Right lobe of liver (tissue), 6 donors: ENCODE measurements around the gene ALAD. TPM values are rescaled to one million over a fixed set of nuclear protein-coding genes. Genes with fewer than 3 reads are reported as not detected.
A peak's percentile ranks its signal among the peaks of the same experiment; 100 is the strongest.
"Not testable (repeated sequence)": the region's sequence is repeated elsewhere in the genome, so short reads cannot be mapped to it uniquely, and the experiment has no call there.

Experiments
- ATAC-seq, 4 donors: fragments of 200-7000 bp; cut with Tn5 transposase; one replicate each; pipeline ENCODE4 v1.9.1; 2020; ENCODE audit warnings: mild to moderate bottlenecking in 4 of 4, moderate library complexity in 4 of 4
- DNase-seq, 3 donors: peaks; one replicate each; pipeline ENCODE4 v3.0.0-alpha.2; 2020
- H3K27ac ChIP-seq, 3 donors: fragments of 200-600 bp; one replicate each; pipeline ENCODE4 v1.8.0; 2022
- H3K27me3 ChIP-seq, 2 donors: fragments of 200-600 bp; one replicate each; pipeline ENCODE4 v1.8.0; 2022
- H3K36me3 ChIP-seq, 4 donors: fragments of 200-600 bp; sonication (generic) in 1 of 4; one replicate each; pipeline versions ENCODE4 v1.5.1 to v1.8.0; 2017 to 2022; ENCODE audit warnings: control low read depth in 1 of 4
- H3K4me1 ChIP-seq, 4 donors: fragments of 200-600 bp; sonication (generic) in 1 of 4; one replicate each; pipeline versions ENCODE4 v1.5.1 to v1.8.0; 2017 to 2022; ENCODE audit warnings: control low read depth in 1 of 4
- H3K4me3 ChIP-seq, 3 donors: fragments of 200-600 bp; one replicate each; pipeline ENCODE4 v1.8.0; 2022
- H3K9me3 ChIP-seq, 4 donors: fragments of 200-600 bp; sonication (generic) in 1 of 4; one replicate each; pipeline versions ENCODE4 v1.5.1 to v1.8.0; 2017 to 2022; ENCODE audit warnings: control low read depth in 1 of 4
- CTCF ChIP-seq, 4 donors: fragments of 200-600 bp in 3 of 4; fragments of 450-650 bp in 1 of 4; IDR thresholded peaks; one replicate each; pipeline versions ENCODE4 v1.5.1 to v1.8.0; 2016 to 2022; ENCODE audit warnings: antibody characterized with exemption in 4 of 4, mild to moderate bottlenecking in 2 of 4
- POLR2A ChIP-seq: fragments of 450-650 bp; IDR thresholded peaks from one replicate; pipeline ENCODE4 v1.6.1; 2017; ENCODE audit warnings: antibody characterized with exemption, mild to moderate bottlenecking
- WGBS: methylation state at CpG from one replicate; pipeline ENCODE4 v1.1.6; 2018; ENCODE audit warnings: low coverage, low lambda C conversion rate; ENCODE audit not compliant: insufficient coverage; ENCODE audit errors: missing lambda C conversion rate; 5-methylcytosine and 5-hydroxymethylcytosine counted together
- intact Hi-C, 2 donors: fragments of 100-400 bp; cut with DNase I; formaldehyde crosslinking; loops; one replicate each; pipeline versions ENCODE4 v1.11.2 to v1.14.1; 2022
- total RNA-seq, 6 experiments: library from RNA; depleted of rRNA in 2 of 6; stranded (reverse); fragments of >200 nt in 2 of 6; fragmentation: NEBNext Ultra II Directional in 3 of 6; extraction: Animal tissue kit (Norgen Biotek cat#: 25700) in 3 of 6; gene quantifications; one replicate each; pipeline versions ENCODE4 v1.1.0 to v1.2.4, GENCODE V29; 2016 to 2023
- donor health status: DM: no; HTN: yes; CAD: no.
- donor health status: DM: no; HTN: no; CAD: no.
- donor health status: DM: no; HTN: no; CAD: no.
- donor health status: DM: no; HTN: yes; CAD: no.
- donor health status: DM: no; HTN: yes; CAD: no.

Gene ALAD
- total RNA-seq, 6 experiments from 2014 or later, result 35.3 to 140 (median 73.6) TPM

DNA sequence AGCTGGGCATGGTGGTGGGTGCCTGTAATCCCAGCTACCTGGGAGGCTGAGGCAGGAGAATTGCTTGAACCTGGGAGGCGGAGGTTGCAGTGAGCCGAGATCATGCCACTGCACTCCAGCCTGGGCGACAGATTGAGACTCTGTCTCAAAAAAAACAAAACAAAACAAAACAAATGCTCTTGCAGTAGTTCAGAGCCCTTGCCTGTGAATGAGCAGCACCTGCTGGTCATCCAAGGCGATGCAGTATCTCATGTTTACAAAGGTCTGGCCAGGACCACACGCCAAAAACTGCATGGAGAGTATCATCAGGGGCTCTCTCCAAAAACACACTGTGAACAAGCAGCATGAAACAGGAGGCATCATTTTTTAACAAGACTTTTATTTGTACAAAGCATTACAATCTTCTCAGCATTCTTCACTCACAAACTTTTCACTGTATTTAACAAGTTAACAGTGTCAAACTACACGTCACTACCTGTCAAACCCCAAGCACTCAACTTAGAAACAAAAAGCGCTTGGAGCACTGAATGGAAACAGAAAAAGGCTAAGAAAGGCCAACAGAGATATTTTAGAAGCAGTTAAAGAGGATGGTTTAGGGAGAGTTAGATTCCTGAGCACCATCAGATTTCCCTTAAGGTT, 5.9 kb upstream of the ALAD start:
- not testable (repeated sequence) for H3K27me3 ChIP-seq, H3K4me3 ChIP-seq, H3K9me3 ChIP-seq
- Histone ChIP-seq H3K4me1 (peaks cover 0 to 30% (median 13%) of the 10 kb centered on the region in 4 donors), H3K36me3 (peaks cover 0 to 12% (median 6%) of the 10 kb centered on the region in 4 donors), H3K27ac (peak overlapping the region in 1 of 3 donors; percentile 21)
- intact Hi-C loops, result loop anchor here in 1 of 2 donors (5.0 kb wide), 1 partner anchor 95 kb away; no protein-coding TSS in a partner anchor
- WGBS, result 18% methylated on average over 7 of the region's 7 CpGs
- DNase-seq (peak in 2 of 3 donors; percentile 55 to 69), ATAC-seq (peak; percentile 48 to 66 (median 54))
- peak; percentile 79 to 91 (median 88) for TF ChIP-seq CTCF (IDR thresholded peaks at IDR 0.05)

DNA sequence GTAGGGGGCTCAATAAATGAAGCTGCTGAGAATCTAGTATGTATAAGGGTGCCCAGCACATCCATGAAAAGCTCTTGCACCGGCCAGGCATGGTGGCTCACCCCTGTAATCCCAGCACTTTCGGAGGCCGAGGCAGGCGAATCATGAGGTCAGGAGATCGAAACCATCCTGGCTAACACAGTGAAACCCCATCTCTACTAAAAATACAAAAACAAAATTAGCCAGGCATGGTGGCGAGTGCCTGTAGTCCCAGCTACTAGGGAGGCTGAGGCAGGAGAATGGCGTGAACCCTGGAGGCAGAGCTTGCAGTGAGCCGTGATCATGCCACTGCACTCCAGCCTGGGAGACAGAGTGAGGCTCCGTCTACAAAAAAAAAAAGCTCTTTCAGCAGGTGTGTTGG, 5.3 kb upstream of the ALAD start:
- intact Hi-C loops, result loop anchor here in 1 of 2 donors (5.0 kb wide), 1 partner anchor 94 kb away; no protein-coding TSS in a partner anchor
- not testable (repeated sequence) for ATAC-seq, H3K9me3 ChIP-seq, H3K4me3 ChIP-seq, H3K27me3 ChIP-seq, DNase-seq
- Histone ChIP-seq H3K4me1 (peaks cover 0 to 31% (median 15%) of the 10 kb centered on the region in 4 donors), H3K36me3 (peaks cover 0 to 12% (median 6%) of the 10 kb centered on the region in 4 donors), H3K27ac (peak overlapping the region in 1 of 3 donors; percentile 21)
- 63% methylated on average over 4 of the region's 9 CpGs for WGBS

DNA sequence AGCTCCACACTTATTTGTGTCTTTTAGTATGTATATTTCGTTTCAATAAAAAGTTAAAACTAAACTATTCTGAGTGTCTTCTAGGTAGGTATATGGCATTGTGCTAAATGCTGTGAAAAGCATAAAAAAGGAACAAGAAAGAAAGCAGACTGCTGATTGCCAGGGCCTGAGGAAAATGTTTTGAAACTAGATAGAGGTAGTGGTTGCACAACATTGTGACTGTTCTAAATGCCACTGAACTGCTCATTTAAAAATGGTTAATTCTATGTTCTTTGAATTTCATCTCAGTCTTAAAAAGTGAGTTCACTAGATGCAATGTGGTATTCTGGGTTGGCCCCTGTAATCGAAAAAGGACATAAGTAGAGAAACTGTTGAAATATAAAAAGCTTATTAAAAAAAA, 2.6 kb upstream of the ALAD start:
- intact Hi-C loops, result no loop called here
- H3K27me3 ChIP-seq, result no peaks in the 10 kb centered on the region
- peaks cover 0 to 40% (median 15%) of the 10 kb centered on the region in 4 donors for H3K4me1 ChIP-seq
- no peak for DNase-seq
- TF ChIP-seq POLR2A (no peak), CTCF (IDR thresholded peaks at IDR 0.05) (no peak)
- 22% methylated on average over 2 of the region's 2 CpGs for WGBS
- H3K36me3 ChIP-seq, result peaks cover 0 to 10% (median 4%) of the 10 kb centered on the region in 4 donors
- ATAC-seq, result no peak
- no peaks in the 10 kb centered on the region for H3K9me3 ChIP-seq
- H3K4me3 ChIP-seq, result no peak overlapping the region
- peak overlapping the region in 1 of 3 donors; percentile 37 for H3K27ac ChIP-seq

GRCh38 chr9:113399646-113400200, 1.4 kb downstream of the ALAD start:
- no peaks in the 10 kb centered on the region for H3K27me3 ChIP-seq
- ATAC-seq, result no peak
- peak overlapping the region in 2 of 3 donors; percentile 19 to 53 for H3K27ac ChIP-seq
- no peak for DNase-seq
- intact Hi-C loops, result no loop called here
- peaks cover 0 to 61% (median 19%) of the 10 kb centered on the region in 4 donors for H3K4me1 ChIP-seq
- peak overlapping the region; percentile 84 to 91 (median 88) for H3K4me3 ChIP-seq
- TF ChIP-seq CTCF (IDR thresholded peaks at IDR 0.05), result no peak
- TF ChIP-seq POLR2A, result no peak
- no peaks in the 10 kb centered on the region for H3K36me3 ChIP-seq
- H3K9me3 ChIP-seq, result no peaks in the 10 kb centered on the region
- 54% methylated on average over 2 of the region's 3 CpGs for WGBS

- H3K4me3 ChIP-seq, result peak overlapping the region in 2 of 3 donors; percentile 15 to 84
- H3K4me1 ChIP-seq, result peaks cover 0 to 66% (median 19%) of the 10 kb centered on the region in 4 donors
- H3K36me3 ChIP-seq, result no peaks in the 10 kb centered on the region
- H3K27me3 ChIP-seq, result no peaks in the 10 kb centered on the region
- no peaks in the 10 kb centered on the region for H3K9me3 ChIP-seq
- WGBS, result 44% methylated on average over 2 of the region's 5 CpGs
- peak overlapping the region; percentile 11 to 53 (median 33) for H3K27ac ChIP-seq
- TF ChIP-seq POLR2A (no peak), CTCF (IDR thresholded peaks at IDR 0.05) (no peak)
- ATAC-seq (no peak), DNase-seq (no peak)
- intact Hi-C loops, result no loop called here
Measured at GRCh38 chr9:113398796-113399195, 2.3 kb downstream of the ALAD start.
